Ishikawa (cell line): Measurements from ENCODE around the gene KLK11.
A peak's percentile ranks its signal among the peaks of the same experiment; 100 is the strongest.

Source experiments
- CEBPB ChIP-seq: IDR thresholded peaks from 2 replicates; pipeline ENCODE4 v1.6.1; 2012
- CREB1 ChIP-seq: IDR thresholded peaks from 2 replicates; pipeline ENCODE4 v1.6.1; 2012; ENCODE audit warnings: low read depth
- EGR1 ChIP-seq: IDR thresholded peaks from 2 replicates; pipeline ENCODE4 v1.6.1; 2012
- EP300 ChIP-seq: IDR thresholded peaks from 2 replicates; pipeline ENCODE4 v1.6.1; 2012; ENCODE audit warnings: borderline replicate concordance
- FOXM1 ChIP-seq: IDR thresholded peaks from 2 replicates; pipeline ENCODE4 v1.6.1; 2012; ENCODE audit warnings: low read depth, borderline replicate concordance
- MAX ChIP-seq: IDR thresholded peaks from 2 replicates; pipeline ENCODE4 v1.6.1; 2012
- NFIC ChIP-seq: IDR thresholded peaks from 2 replicates; pipeline ENCODE4 v1.6.1; 2012
- RAD21 ChIP-seq: IDR thresholded peaks from 2 replicates; pipeline ENCODE4 v1.6.1; 2012; ENCODE audit warnings: low read depth
- TAF1 ChIP-seq: IDR thresholded peaks from 2 replicates; pipeline ENCODE4 v1.6.1; 2012; ENCODE audit warnings: low read depth, mild to moderate bottlenecking
- TCF12 ChIP-seq: IDR thresholded peaks from 2 replicates; pipeline ENCODE4 v1.6.1; 2012; ENCODE audit warnings: low read depth
- TEAD4 ChIP-seq: IDR thresholded peaks from 2 replicates; pipeline ENCODE4 v1.6.1; 2012
- YY1 ChIP-seq: IDR thresholded peaks from 2 replicates; pipeline ENCODE4 v1.6.1; 2012; ENCODE audit warnings: low read depth
- ZBTB7A ChIP-seq: IDR thresholded peaks from 2 replicates; pipeline ENCODE4 v1.6.1; 2012; ENCODE audit warnings: low read depth
- TF ChIP-seq, protein P1 (sequence below): IDR thresholded peaks from 2 replicates; pipeline ENCODE4 v1.6.1; 2012; ENCODE audit warnings: low read depth, mild to moderate bottlenecking
- TF ChIP-seq, protein P2 (sequence below): IDR thresholded peaks from 2 replicates; pipeline ENCODE4 v1.6.1; 2012

Gene KLK11

DNA sequence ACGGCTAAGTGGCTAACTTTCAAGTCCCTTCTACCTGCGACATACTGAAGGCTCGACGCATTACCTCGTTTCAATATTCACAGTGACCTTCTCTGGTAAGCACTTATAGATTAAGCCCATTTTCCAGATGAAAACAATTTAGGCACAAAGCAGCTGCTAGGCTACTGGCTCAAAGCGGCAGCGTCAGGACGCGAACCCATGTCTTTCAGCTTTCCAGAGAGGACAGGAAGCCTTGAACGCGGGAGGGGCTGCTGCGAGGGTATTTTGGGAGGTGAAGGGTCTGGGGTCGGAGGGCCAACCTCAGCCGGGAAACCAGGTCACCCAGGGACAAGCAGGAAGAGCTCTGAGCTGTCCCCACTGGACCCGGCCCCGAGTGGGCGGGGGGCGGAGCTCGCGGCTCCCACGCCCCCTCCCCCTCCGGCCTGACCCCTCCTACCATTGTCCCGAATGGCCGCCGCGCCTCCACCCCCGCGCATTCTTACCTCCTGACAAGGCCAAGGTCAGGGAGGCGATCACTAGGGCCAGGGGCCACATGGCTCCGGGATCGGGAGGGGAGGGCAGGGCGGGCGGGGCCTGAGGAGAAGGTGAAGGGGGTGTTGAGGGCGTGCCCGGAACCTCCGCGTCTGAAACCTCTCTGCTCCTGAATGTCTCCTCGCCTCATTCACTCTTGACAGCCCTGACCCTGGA is 38.3 kb upstream of the KLK11 start, which contains the start of gene KLK13:
Gene KLK13, minus strand, starts transcription at position 559 of the 687 bp plus-strand sequence. Its CDS starts 25 bp downstream, at position 534.
- no peak for TF ChIP-seq ZBTB7A
- TF ChIP-seq EGR1: peak; percentile 76
- no peak for TF ChIP-seq CEBPB

DNA sequence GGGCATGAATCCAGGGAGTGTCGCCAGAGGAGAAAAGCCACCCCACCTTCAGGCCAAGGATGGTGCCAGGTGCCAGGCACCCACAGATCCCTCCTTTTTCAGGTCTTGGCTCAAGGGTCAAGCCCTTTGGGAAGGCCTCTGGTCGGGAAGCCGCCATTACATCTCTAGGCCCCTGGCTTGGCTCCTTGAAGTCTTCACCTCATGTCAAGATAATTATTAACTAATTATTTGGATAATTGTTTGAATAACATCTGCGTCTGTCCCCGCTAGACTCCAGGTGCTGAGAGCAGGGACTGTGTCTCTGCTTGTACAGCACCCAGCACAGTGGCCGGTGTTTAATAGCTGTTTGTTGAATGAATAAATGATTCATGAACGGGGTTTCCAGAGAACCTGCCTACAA is 37.2 kb upstream of the KLK11 start:
- no peak for TF ChIP-seq CEBPB
- no peak for TF ChIP-seq NFIC
- no peak for TF ChIP-seq RAD21
- no peak for TF ChIP-seq EGR1
- TF ChIP-seq FOXM1: no peak
- TF ChIP-seq, protein P1, sequence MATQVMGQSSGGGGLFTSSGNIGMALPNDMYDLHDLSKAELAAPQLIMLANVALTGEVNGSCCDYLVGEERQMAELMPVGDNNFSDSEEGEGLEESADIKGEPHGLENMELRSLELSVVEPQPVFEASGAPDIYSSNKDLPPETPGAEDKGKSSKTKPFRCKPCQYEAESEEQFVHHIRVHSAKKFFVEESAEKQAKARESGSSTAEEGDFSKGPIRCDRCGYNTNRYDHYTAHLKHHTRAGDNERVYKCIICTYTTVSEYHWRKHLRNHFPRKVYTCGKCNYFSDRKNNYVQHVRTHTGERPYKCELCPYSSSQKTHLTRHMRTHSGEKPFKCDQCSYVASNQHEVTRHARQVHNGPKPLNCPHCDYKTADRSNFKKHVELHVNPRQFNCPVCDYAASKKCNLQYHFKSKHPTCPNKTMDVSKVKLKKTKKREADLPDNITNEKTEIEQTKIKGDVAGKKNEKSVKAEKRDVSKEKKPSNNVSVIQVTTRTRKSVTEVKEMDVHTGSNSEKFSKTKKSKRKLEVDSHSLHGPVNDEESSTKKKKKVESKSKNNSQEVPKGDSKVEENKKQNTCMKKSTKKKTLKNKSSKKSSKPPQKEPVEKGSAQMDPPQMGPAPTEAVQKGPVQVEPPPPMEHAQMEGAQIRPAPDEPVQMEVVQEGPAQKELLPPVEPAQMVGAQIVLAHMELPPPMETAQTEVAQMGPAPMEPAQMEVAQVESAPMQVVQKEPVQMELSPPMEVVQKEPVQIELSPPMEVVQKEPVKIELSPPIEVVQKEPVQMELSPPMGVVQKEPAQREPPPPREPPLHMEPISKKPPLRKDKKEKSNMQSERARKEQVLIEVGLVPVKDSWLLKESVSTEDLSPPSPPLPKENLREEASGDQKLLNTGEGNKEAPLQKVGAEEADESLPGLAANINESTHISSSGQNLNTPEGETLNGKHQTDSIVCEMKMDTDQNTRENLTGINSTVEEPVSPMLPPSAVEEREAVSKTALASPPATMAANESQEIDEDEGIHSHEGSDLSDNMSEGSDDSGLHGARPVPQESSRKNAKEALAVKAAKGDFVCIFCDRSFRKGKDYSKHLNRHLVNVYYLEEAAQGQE: no peak
- no peak for TF ChIP-seq ZBTB7A
- TF ChIP-seq EP300: no peak
- TF ChIP-seq TAF1: no peak
- TF ChIP-seq, protein P2, sequence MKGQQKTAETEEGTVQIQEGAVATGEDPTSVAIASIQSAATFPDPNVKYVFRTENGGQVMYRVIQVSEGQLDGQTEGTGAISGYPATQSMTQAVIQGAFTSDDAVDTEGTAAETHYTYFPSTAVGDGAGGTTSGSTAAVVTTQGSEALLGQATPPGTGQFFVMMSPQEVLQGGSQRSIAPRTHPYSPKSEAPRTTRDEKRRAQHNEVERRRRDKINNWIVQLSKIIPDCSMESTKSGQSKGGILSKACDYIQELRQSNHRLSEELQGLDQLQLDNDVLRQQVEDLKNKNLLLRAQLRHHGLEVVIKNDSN: no peak
- no peak for TF ChIP-seq CREB1
- no peak for TF ChIP-seq TEAD4

DNA sequence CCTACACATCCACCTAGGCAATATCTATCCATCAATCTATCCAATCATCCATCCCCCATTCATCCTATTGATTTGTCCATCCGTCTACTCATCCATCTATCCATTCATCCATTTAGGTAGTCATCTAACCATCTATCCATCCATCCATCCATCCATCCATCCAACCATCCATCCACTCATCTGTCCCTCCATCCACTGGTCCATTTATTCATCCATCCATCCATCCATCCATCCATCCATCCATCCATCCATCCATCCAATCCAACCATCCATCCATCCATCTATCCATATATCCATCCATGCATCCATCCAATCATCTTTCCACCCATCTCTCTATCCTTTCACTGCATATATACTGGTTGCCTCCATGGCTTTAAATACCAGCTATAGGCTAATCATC is 34.6 kb upstream of the KLK11 start:
- no peak for TF ChIP-seq MAX
- TF ChIP-seq EGR1: no peak
- no peak for TF ChIP-seq TCF12
- TF ChIP-seq TAF1: no peak

DNA sequence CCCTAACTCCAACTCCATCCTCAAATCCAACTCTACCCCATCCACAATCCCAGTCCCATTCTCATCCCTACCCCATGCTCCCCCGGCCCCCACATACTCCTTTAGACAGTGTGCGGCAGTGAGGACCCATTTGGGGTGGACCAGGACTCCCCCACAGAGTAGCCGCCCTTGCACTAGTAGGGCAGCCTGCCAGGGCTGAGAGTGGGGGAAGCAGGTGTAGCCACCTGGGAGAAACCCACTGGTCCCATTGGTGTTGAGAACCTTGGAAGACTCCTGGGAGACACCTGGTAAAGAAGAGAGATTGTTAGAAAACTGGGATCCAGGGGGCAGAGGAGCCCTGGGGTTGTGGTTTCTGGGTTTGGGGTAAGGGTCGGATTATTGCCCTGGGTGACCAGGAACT is 33.9 kb upstream of the KLK11 start:
- TF ChIP-seq, protein P1: no peak
- no peak for TF ChIP-seq MAX
- no peak for TF ChIP-seq RAD21
- TF ChIP-seq NFIC: no peak
- no peak for TF ChIP-seq CEBPB
- no peak for TF ChIP-seq TAF1
- no peak for TF ChIP-seq EP300
- no peak for TF ChIP-seq ZBTB7A
- no peak for TF ChIP-seq TCF12
- no peak for TF ChIP-seq EGR1
- no peak for TF ChIP-seq FOXM1
- TF ChIP-seq CREB1: no peak
- no peak for TF ChIP-seq YY1
- no peak for TF ChIP-seq TEAD4
- TF ChIP-seq, protein P2: no peak

DNA sequence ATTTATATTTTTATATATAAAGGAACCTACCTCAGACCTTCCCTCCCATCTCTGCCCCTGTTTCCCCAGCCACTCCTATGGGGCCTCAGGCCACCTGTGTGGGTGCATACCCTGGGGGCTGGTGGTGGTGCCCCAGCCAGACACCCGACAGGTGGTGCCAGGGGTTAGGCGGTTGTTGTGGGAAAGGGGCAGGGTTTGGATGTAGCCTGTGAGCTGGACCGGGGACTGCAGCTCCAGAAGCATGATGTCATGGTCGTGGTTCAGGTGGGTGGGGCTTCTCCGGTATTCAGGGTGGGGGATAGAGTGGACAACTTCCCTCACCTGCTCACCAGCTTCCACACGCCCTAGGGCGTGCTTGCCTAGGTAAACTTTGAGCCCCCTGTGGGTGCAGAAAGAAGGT is 33.3 kb upstream of the KLK11 start:
- TF ChIP-seq TCF12 (no peak), EGR1 (no peak), YY1 (no peak), FOXM1 (no peak), CEBPB (no peak)
- TF ChIP-seq, protein P1: no peak
